Liver (tissue), 9 donors: Measurements from ENCODE around the gene PDLIM3. TPM values are rescaled to one million over a fixed set of nuclear protein-coding genes. Genes with fewer than 3 reads are reported as not detected.

Experiments used
- DNase-seq: peaks from one replicate; pipeline ENCODE4 v3.0.0-alpha.2; 2017; ENCODE audit warnings: low spot score
- H3K27ac ChIP-seq, 2 donors: one replicate each; pipeline ENCODE4 v1.7.0; 2013; ENCODE audit warnings: inconsistent platforms in 2 of 2, low read length in 2 of 2, control low read depth in 1 of 2, low read depth in 1 of 2, mild to moderate bottlenecking in 1 of 2
- H3K27me3 ChIP-seq, 4 donors: one replicate each; pipeline versions ENCODE4 v1.6.1 to v1.7.0; 2013; ENCODE audit warnings: low read length in 3 of 4, inconsistent platforms in 1 of 4, mild to moderate bottlenecking in 1 of 4, moderate library complexity in 1 of 4; ENCODE audit not compliant: control insufficient read depth in 4 of 4, insufficient read depth in 4 of 4
- H3K36me3 ChIP-seq, 4 donors: one replicate each; pipeline versions ENCODE4 v1.6.1 to v1.7.0; 2013; ENCODE audit warnings: low read length in 3 of 4, mild to moderate bottlenecking in 3 of 4, low read depth in 1 of 4, moderate library complexity in 1 of 4; ENCODE audit not compliant: control insufficient read depth in 4 of 4, insufficient read depth in 3 of 4
- H3K4me1 ChIP-seq, 4 donors: one replicate each; pipeline versions ENCODE4 v1.6.1 to v1.7.0; 2013; ENCODE audit warnings: low read length in 3 of 4, mild to moderate bottlenecking in 3 of 4, moderate library complexity in 1 of 4; ENCODE audit not compliant: control insufficient read depth in 4 of 4, insufficient read depth in 4 of 4
- H3K4me3 ChIP-seq, 3 donors: one replicate each; pipeline versions ENCODE4 v1.6.1 to v1.7.0; 2013; ENCODE audit warnings: low read length in 3 of 3, control low read depth in 1 of 3, low read depth in 1 of 3, mild to moderate bottlenecking in 1 of 3
- H3K9ac ChIP-seq, 2 donors: one replicate each; pipeline ENCODE4 v1.7.0; 2013; ENCODE audit warnings: low read length in 2 of 2, mild to moderate bottlenecking in 2 of 2, moderate library complexity in 2 of 2, control low read depth in 1 of 2, low read depth in 1 of 2
- H3K9me3 ChIP-seq, 4 donors: one replicate each; pipeline versions ENCODE4 v1.6.1 to v1.7.0; 2013; ENCODE audit warnings: low read length in 3 of 4; ENCODE audit not compliant: control insufficient read depth in 4 of 4
- ATF3 ChIP-seq: IDR thresholded peaks from 2 replicates; pipeline ENCODE4 v1.6.1; 2016; ENCODE audit warnings: antibody characterized with exemption
- EGR1 ChIP-seq, 2 donors: IDR thresholded peaks; 2 replicates each; pipeline ENCODE4 v1.6.1; 2016 to 2018; ENCODE audit warnings: antibody characterized with exemption in 2 of 2, low read depth in 2 of 2
- FOXA1 ChIP-seq: IDR thresholded peaks from 2 replicates; pipeline ENCODE4 v1.6.1; 2016; ENCODE audit warnings: antibody characterized with exemption
- FOXA2 ChIP-seq: IDR thresholded peaks from 2 replicates; pipeline ENCODE4 v1.6.1; 2016; ENCODE audit warnings: antibody characterized with exemption
- GABPA ChIP-seq, 2 donors: IDR thresholded peaks in 1 of 2; conservative IDR thresholded peaks in 1 of 2; 2 replicates each; pipeline ENCODE4 v1.6.1; 2016; ENCODE audit warnings: antibody characterized with exemption in 2 of 2, mild to moderate bottlenecking in 1 of 2, moderate library complexity in 1 of 2
- HNF4A ChIP-seq, 2 donors: conservative IDR thresholded peaks; 2 replicates each; pipeline ENCODE4 v1.6.1; 2016; ENCODE audit warnings: antibody characterized with exemption in 2 of 2, mild to moderate bottlenecking in 2 of 2
- HNF4G ChIP-seq: IDR thresholded peaks from 2 replicates; pipeline ENCODE4 v1.6.1; 2016; ENCODE audit warnings: antibody characterized with exemption
- JUND ChIP-seq, 2 donors: IDR thresholded peaks; 2 replicates each; pipeline ENCODE4 v1.6.1; 2016; ENCODE audit warnings: antibody characterized with exemption in 2 of 2
- MAX ChIP-seq: IDR thresholded peaks from 2 replicates; pipeline ENCODE4 v1.6.1; 2016; ENCODE audit warnings: antibody characterized with exemption
- NR2F2 ChIP-seq: IDR thresholded peaks from 2 replicates; pipeline ENCODE4 v1.6.1; 2016; ENCODE audit warnings: antibody characterized with exemption
- RAD21 ChIP-seq, 2 donors: IDR thresholded peaks; 2 replicates each; pipeline ENCODE4 v1.6.1; 2016; ENCODE audit warnings: antibody characterized with exemption in 2 of 2, mild to moderate bottlenecking in 2 of 2
- RXRA ChIP-seq, 2 donors: IDR thresholded peaks; 2 replicates each; pipeline ENCODE4 v1.6.1; 2017 to 2018; ENCODE audit warnings: antibody characterized with exemption in 2 of 2, mild to moderate bottlenecking in 1 of 2
- SP1 ChIP-seq: IDR thresholded peaks from 2 replicates; pipeline ENCODE4 v1.6.1; 2018; ENCODE audit warnings: antibody characterized with exemption, mild to moderate bottlenecking
- TAF1 ChIP-seq: conservative IDR thresholded peaks from 2 replicates; pipeline ENCODE4 v1.6.1; 2016; ENCODE audit warnings: antibody characterized with exemption, mild to moderate bottlenecking
- YY1 ChIP-seq: IDR thresholded peaks from 2 replicates; pipeline ENCODE4 v1.6.1; 2016; ENCODE audit warnings: antibody characterized with exemption, mild to moderate bottlenecking
- WGBS: extraction: QIAGEN DNeasy Blood & Tissue Kit; methylation state at CpG from one replicate; pipeline ENCODE4 v1.1.7; 2013; 5-methylcytosine and 5-hydroxymethylcytosine counted together
- polyA plus RNA-seq, 2 donors: library from polyadenylated mRNA; stranded (reverse) in 1 of 2; unstranded in 1 of 2; fragments of 200-250 nt in 1 of 2; fragments of >200 nt in 1 of 2; fragmentation: Nextera tagmentation in 1 of 2; extraction: Ambion mirVana in 1 of 2; gene quantifications; one replicate each; pipeline versions ENCODE4 v1.2.1 to v1.2.3, GENCODE V29; 2013 to 2015
- total RNA-seq, 2 donors: library from RNA; depleted of rRNA; stranded (reverse); fragments of >200 nt; gene quantifications; one replicate each; pipeline ENCODE4 v1.2.3, GENCODE V29; 2014
- TF ChIP-seq, protein P1 (sequence below): fragments of 150-350 bp; IDR thresholded peaks from 2 replicates; pipeline ENCODE4 v1.5.1; 2017; ENCODE audit warnings: improper control_type of control experiment, low read depth, low read length; ENCODE audit not compliant: missing input control
- TF ChIP-seq, protein P2 (sequence below): IDR thresholded peaks from 2 replicates; pipeline ENCODE4 v1.6.1; 2016; ENCODE audit warnings: antibody characterized with exemption, mild to moderate bottlenecking
- TF ChIP-seq, protein P3 (sequence below): IDR thresholded peaks from 2 replicates; pipeline ENCODE4 v1.6.1; 2016; ENCODE audit warnings: antibody characterized with exemption
- donor health status: healthy.
- donor health status: healthy.
- donor health status: healthy.
- donor health status: healthy.
- donor health status: healthy.

Gene PDLIM3, protein sequence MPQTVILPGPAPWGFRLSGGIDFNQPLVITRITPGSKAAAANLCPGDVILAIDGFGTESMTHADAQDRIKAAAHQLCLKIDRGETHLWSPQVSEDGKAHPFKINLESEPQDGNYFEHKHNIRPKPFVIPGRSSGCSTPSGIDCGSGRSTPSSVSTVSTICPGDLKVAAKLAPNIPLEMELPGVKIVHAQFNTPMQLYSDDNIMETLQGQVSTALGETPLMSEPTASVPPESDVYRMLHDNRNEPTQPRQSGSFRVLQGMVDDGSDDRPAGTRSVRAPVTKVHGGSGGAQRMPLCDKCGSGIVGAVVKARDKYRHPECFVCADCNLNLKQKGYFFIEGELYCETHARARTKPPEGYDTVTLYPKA
- total RNA-seq (1 to 10 TPM in 1 of 2 donors, under 1 TPM in 1; 0.98 to 8.8 TPM), polyA plus RNA-seq (1 to 10 TPM in 1 of 2 donors, under 1 TPM in 1; 0.58 to 5.7 TPM)

DNA sequence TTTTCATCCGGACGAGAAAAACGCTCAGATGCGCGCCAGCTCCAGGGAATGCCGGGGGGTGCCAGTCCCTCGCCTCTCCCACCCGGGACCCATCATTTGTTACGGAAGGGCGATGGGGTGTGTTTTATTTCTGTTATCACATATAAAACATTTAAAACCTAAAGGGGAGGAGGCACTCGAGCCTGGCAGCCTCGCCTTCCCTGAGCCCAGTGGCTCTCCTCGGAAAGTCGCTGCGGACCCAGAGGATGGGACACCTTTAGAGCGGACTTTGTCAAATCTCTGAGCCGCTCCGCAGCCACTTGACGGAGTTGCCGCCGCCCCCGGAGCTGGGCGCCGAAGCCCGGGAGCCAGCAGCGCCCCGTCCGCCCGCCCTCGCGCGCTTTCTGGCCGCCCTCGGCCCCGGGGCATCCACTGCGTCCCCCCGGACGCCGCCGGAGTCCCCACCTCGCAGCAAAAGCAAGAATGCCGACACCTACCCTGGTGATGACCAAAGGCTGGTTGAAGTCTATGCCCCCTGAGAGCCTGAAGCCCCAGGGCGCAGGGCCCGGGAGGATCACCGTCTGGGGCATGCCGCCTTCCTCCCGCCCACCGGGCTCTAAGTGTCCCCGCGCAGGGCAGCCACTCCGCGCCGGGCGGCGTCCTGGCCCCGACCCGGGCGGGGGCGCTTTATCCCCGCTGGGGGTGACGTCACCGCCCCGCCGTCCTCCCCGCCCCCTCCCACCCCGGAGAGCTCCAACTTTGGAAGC, at the start of gene PDLIM3:
PDLIM3 (minus strand) TSS at position 642 of the 746 bp plus-strand sequence; CDS start at position 569, 73 bp downstream.
- Histone ChIP-seq H3K27me3 (peaks cover 0 to 6% (median 0%) of the 10 kb centered on the region in 4 donors), H3K36me3 (no peaks in the 10 kb centered on the region), H3K9ac (peak within 1 kb of the TSS; percentile 51 to 87), H3K9me3 (no peaks in the 10 kb centered on the region), H3K4me1 (peaks cover 3 to 16% (median 7%) of the 10 kb centered on the region in 4 donors), H3K4me3 (peak within 1 kb of the TSS; percentile 53 to 63 (median 61)), H3K27ac (peak within 1 kb of the TSS in 1 of 2 donors; percentile 46)
- TF ChIP-seq FOXA2 = no peak
- TF ChIP-seq ATF3 = no peak
- no peak for TF ChIP-seq HNF4A (conservative IDR thresholded peaks at IDR 0.05)
- no peak for TF ChIP-seq SP1
- no peak for TF ChIP-seq RXRA (IDR thresholded peaks at IDR 0.05)
- TF ChIP-seq MAX = no peak
- no peak for TF ChIP-seq NR2F2
- TF ChIP-seq HNF4G = no peak
- TF ChIP-seq GABPA (IDR thresholded peaks at IDR 0.05 in 1 of 2, conservative IDR thresholded peaks at IDR 0.05 in 1 of 2) = no peak
- TF ChIP-seq EGR1 (IDR thresholded peaks at IDR 0.05; ENCODE audit: low read depth in 2 of 2) = no peak
- no peak for TF ChIP-seq YY1
- no peak for TF ChIP-seq JUND (IDR thresholded peaks at IDR 0.05)
- WGBS = 2% methylated on average over 66 of the region's 66 CpGs
- no peak for DNase-seq

DNA sequence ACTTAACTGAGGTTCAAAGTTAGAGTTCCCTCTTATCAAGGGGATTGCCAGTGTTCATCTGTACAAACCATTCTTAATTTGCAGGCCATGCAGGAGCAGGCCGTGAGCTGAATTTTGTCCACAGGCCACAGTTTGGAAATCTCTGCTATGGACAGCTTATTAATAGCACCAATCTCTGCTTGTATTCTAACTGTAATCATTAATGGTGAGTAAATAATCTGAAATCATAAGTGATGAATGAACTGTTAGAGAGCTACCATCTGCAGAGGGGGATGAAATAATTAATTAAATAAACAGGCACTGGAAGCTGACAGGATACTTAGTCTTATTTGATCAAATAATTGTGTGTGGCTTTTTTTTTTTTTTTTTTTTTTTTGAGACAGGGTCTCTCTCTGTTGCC, 48.5 kb upstream of the PDLIM3 start:
- H3K9me3 ChIP-seq = no peaks in the 10 kb centered on the region
- no peak overlapping the region for H3K9ac ChIP-seq
- DNase-seq = no peak
- no peak overlapping the region for H3K4me3 ChIP-seq
- no peaks in the 10 kb centered on the region for H3K27me3 ChIP-seq
- no peak for TF ChIP-seq NR2F2
- no peak for TF ChIP-seq RXRA (IDR thresholded peaks at IDR 0.05)
- no peak for TF ChIP-seq SP1
- TF ChIP-seq, protein P1, sequence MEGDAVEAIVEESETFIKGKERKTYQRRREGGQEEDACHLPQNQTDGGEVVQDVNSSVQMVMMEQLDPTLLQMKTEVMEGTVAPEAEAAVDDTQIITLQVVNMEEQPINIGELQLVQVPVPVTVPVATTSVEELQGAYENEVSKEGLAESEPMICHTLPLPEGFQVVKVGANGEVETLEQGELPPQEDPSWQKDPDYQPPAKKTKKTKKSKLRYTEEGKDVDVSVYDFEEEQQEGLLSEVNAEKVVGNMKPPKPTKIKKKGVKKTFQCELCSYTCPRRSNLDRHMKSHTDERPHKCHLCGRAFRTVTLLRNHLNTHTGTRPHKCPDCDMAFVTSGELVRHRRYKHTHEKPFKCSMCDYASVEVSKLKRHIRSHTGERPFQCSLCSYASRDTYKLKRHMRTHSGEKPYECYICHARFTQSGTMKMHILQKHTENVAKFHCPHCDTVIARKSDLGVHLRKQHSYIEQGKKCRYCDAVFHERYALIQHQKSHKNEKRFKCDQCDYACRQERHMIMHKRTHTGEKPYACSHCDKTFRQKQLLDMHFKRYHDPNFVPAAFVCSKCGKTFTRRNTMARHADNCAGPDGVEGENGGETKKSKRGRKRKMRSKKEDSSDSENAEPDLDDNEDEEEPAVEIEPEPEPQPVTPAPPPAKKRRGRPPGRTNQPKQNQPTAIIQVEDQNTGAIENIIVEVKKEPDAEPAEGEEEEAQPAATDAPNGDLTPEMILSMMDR = no peak
- no peak for TF ChIP-seq JUND (IDR thresholded peaks at IDR 0.05)
- TF ChIP-seq EGR1 (IDR thresholded peaks at IDR 0.05; ENCODE audit: low read depth in 2 of 2) = no peak
- TF ChIP-seq HNF4A (conservative IDR thresholded peaks at IDR 0.05) = no peak
- TF ChIP-seq, protein P2, sequence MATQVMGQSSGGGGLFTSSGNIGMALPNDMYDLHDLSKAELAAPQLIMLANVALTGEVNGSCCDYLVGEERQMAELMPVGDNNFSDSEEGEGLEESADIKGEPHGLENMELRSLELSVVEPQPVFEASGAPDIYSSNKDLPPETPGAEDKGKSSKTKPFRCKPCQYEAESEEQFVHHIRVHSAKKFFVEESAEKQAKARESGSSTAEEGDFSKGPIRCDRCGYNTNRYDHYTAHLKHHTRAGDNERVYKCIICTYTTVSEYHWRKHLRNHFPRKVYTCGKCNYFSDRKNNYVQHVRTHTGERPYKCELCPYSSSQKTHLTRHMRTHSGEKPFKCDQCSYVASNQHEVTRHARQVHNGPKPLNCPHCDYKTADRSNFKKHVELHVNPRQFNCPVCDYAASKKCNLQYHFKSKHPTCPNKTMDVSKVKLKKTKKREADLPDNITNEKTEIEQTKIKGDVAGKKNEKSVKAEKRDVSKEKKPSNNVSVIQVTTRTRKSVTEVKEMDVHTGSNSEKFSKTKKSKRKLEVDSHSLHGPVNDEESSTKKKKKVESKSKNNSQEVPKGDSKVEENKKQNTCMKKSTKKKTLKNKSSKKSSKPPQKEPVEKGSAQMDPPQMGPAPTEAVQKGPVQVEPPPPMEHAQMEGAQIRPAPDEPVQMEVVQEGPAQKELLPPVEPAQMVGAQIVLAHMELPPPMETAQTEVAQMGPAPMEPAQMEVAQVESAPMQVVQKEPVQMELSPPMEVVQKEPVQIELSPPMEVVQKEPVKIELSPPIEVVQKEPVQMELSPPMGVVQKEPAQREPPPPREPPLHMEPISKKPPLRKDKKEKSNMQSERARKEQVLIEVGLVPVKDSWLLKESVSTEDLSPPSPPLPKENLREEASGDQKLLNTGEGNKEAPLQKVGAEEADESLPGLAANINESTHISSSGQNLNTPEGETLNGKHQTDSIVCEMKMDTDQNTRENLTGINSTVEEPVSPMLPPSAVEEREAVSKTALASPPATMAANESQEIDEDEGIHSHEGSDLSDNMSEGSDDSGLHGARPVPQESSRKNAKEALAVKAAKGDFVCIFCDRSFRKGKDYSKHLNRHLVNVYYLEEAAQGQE = no peak
- TF ChIP-seq HNF4G = no peak
- no peak for TF ChIP-seq TAF1
- TF ChIP-seq ATF3 = no peak
- TF ChIP-seq GABPA (IDR thresholded peaks at IDR 0.05 in 1 of 2, conservative IDR thresholded peaks at IDR 0.05 in 1 of 2) = no peak
- TF ChIP-seq FOXA2 = no peak
- TF ChIP-seq FOXA1 = no peak
- TF ChIP-seq YY1 = no peak
- TF ChIP-seq, protein P3, sequence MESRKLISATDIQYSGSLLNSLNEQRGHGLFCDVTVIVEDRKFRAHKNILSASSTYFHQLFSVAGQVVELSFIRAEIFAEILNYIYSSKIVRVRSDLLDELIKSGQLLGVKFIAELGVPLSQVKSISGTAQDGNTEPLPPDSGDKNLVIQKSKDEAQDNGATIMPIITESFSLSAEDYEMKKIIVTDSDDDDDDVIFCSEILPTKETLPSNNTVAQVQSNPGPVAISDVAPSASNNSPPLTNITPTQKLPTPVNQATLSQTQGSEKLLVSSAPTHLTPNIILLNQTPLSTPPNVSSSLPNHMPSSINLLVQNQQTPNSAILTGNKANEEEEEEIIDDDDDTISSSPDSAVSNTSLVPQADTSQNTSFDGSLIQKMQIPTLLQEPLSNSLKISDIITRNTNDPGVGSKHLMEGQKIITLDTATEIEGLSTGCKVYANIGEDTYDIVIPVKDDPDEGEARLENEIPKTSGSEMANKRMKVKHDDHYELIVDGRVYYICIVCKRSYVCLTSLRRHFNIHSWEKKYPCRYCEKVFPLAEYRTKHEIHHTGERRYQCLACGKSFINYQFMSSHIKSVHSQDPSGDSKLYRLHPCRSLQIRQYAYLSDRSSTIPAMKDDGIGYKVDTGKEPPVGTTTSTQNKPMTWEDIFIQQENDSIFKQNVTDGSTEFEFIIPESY = no peak
- TF ChIP-seq RAD21 (IDR thresholded peaks at IDR 0.05) = no peak
- WGBS = 89% methylated on average over 1 of the region's 1 CpG
- H3K36me3 ChIP-seq = peaks cover 0 to 13% (median 4%) of the 10 kb centered on the region in 4 donors
- no peak overlapping the region for H3K27ac ChIP-seq
- no peaks in the 10 kb centered on the region for H3K4me1 ChIP-seq
